IMR-90 (cell line): ENCODE measurements around the gene TP53I11. TPM values are rescaled to one million over a fixed set of nuclear protein-coding genes. Genes with fewer than 3 reads are reported as not detected.

Experiments used
- ATAC-seq: fragments of 200-7000 bp; cut with Tn5 transposase; 2 replicates; pipeline ENCODE4 v1.9.1; 2020; ENCODE audit warnings: low read depth, mild to moderate bottlenecking, moderate library complexity
- BruUV-seq: library from RNA; stranded (reverse); fragments of 400-500 nt; replicated peaks from 2 replicates; lab custom pipeline; 2021; lab: Mats Ljungman, UMichigan
- CTCF ChIA-PET: fragments of 300-600 bp; formaldehyde crosslinking; extraction: SDS; loops from one replicate; lab custom pipeline; 2021; ENCODE audit warnings: antibody characterized with exemption; lab: Yijun Ruan, JAX
- POLR2A ChIA-PET: fragments of 300-600 bp; sonication (Branson Sonifier 250); formaldehyde crosslinking; loops from one replicate; lab custom pipeline; 2022; ENCODE audit warnings: antibody characterized with exemption; ENCODE audit not compliant: unreplicated experiment; lab: Charles Lee
- DNase-seq: peaks from one replicate; pipeline ENCODE4 v3.0.0; 2013
- H2AFZ ChIP-seq: replicated peaks from 2 replicates; pipeline ENCODE3; 2013; ENCODE audit warnings: low read length, mild to moderate bottlenecking; ENCODE audit not compliant: poor library complexity
- H2AK5ac ChIP-seq: 2 replicates; pipeline ENCODE4 v1.6.1; 2013; ENCODE audit warnings: low read depth, low read length, inconsistent platforms
- H2AK9ac ChIP-seq: replicated peaks from 2 replicates; pipeline ENCODE3; 2013; ENCODE audit warnings: mild to moderate bottlenecking, low read depth, low read length, moderate library complexity; ENCODE audit not compliant: poor library complexity
- H2BK120ac ChIP-seq: 2 replicates; pipeline ENCODE4 v1.6.1; 2013; ENCODE audit warnings: low read depth, low read length, inconsistent platforms
- H2BK15ac ChIP-seq: 3 replicates; pipeline ENCODE4 v1.6.1; 2013; ENCODE audit warnings: low read depth, low read length, inconsistent platforms
- H2BK20ac ChIP-seq: 2 replicates; pipeline ENCODE4 v1.6.1; 2013; ENCODE audit warnings: low read depth, mild to moderate bottlenecking, inconsistent platforms, low read length, moderate library complexity
- H2BK5ac ChIP-seq: 2 replicates; pipeline ENCODE4 v1.6.1; 2013; ENCODE audit warnings: mild to moderate bottlenecking, low read depth, low read length, inconsistent platforms; ENCODE audit not compliant: poor library complexity, severe bottlenecking
- H3K14ac ChIP-seq: replicated peaks from 2 replicates; pipeline ENCODE4 v1.6.1; 2013; ENCODE audit warnings: low read depth, low read length, inconsistent platforms
- H3K18ac ChIP-seq: 2 replicates; pipeline ENCODE4 v1.6.1; 2013; ENCODE audit warnings: low read depth, low read length, control low read depth
- H3K23ac ChIP-seq: 2 replicates; pipeline ENCODE4 v1.6.1; 2013; ENCODE audit warnings: low read depth, low read length, inconsistent platforms
- H3K27ac ChIP-seq: 2 replicates; pipeline ENCODE4 v1.5.1; 2013; ENCODE audit warnings: mild to moderate bottlenecking, control low read depth, low read length; ENCODE audit not compliant: insufficient read depth
- H3K27me3 ChIP-seq: 2 replicates; pipeline ENCODE4 v1.6.1; 2013; ENCODE audit warnings: low read length; ENCODE audit not compliant: control insufficient read depth, insufficient read depth
- H3K36me3 ChIP-seq: 2 replicates; pipeline ENCODE4 v1.6.1; 2013; ENCODE audit warnings: low read length, mixed read lengths; ENCODE audit not compliant: control insufficient read depth, insufficient read depth
- H3K4ac ChIP-seq: 2 replicates; pipeline ENCODE4 v1.6.1; 2013; ENCODE audit warnings: low read depth, low read length, inconsistent platforms
- H3K4me1 ChIP-seq: 2 replicates; pipeline ENCODE4 v1.6.1; 2013; ENCODE audit warnings: low read length, mixed read lengths; ENCODE audit not compliant: control insufficient read depth, insufficient read depth
- H3K4me2 ChIP-seq: 2 replicates; pipeline ENCODE4 v1.6.1; 2013; ENCODE audit warnings: low read depth, mild to moderate bottlenecking, control low read depth, low read length, moderate library complexity
- H3K4me3 ChIP-seq: 2 replicates; pipeline ENCODE4 v1.5.1; 2013; ENCODE audit warnings: low read depth, mild to moderate bottlenecking, control low read depth, low read length, moderate library complexity; ENCODE audit not compliant: insufficient read depth
- H3K56ac ChIP-seq: 2 replicates; pipeline ENCODE4 v1.6.1; 2013; ENCODE audit warnings: low read length, inconsistent platforms; ENCODE audit not compliant: insufficient read depth; ENCODE audit errors: extremely low read depth
- H3K79me1 ChIP-seq, 2 experiments: 2 replicates each; pipeline ENCODE4 v1.6.1; 2013; ENCODE audit warnings: low read length in 2 of 2, inconsistent platforms in 1 of 2, low read depth in 1 of 2
- H3K9ac ChIP-seq: 2 replicates; pipeline ENCODE4 v1.6.1; 2013; ENCODE audit warnings: low read depth, low read length, control low read depth
- H3K9me1 ChIP-seq: 2 replicates; pipeline ENCODE4 v1.6.1; 2013; ENCODE audit warnings: low read length, inconsistent platforms; ENCODE audit not compliant: insufficient read depth
- H3K9me3 ChIP-seq: 2 replicates; pipeline ENCODE4 v1.6.1; 2013; ENCODE audit warnings: low read length; ENCODE audit not compliant: control insufficient read depth, insufficient read depth
- H4K20me1 ChIP-seq: 2 replicates; pipeline ENCODE4 v1.6.1; 2013; ENCODE audit warnings: low read length, inconsistent platforms; ENCODE audit not compliant: insufficient read depth
- H4K5ac ChIP-seq: 2 replicates; pipeline ENCODE4 v1.6.1; 2013; ENCODE audit warnings: mild to moderate bottlenecking, low read depth, low read length, control low read depth
- H4K8ac ChIP-seq, 2 experiments: 2 replicates each; pipeline ENCODE4 v1.6.1; 2013; ENCODE audit warnings: low read depth in 2 of 2, low read length in 2 of 2, control low read depth in 1 of 2, inconsistent platforms in 1 of 2
- H4K91ac ChIP-seq: 2 replicates; pipeline ENCODE4 v1.6.1; 2013; ENCODE audit warnings: low read depth, low read length, inconsistent platforms; ENCODE audit not compliant: insufficient read depth
- BHLHE40 ChIP-seq: fragments of 150-350 bp; IDR thresholded peaks from 2 replicates; pipeline ENCODE4 v1.6.1; 2016; ENCODE audit warnings: mild to moderate bottlenecking, low read depth, low read length
- CEBPB ChIP-seq: IDR thresholded peaks from 2 replicates; pipeline ENCODE4 v1.6.1; 2012; ENCODE audit warnings: low read depth, low read length, improper control_type of control experiment
- CHD1 ChIP-seq: IDR thresholded peaks from 2 replicates; pipeline ENCODE4 v1.6.1; 2012; ENCODE audit warnings: low read depth, low read length, improper control_type of control experiment
- FOS ChIP-seq: fragments of 150-350 bp; IDR thresholded peaks from 2 replicates; pipeline ENCODE4 v1.6.1; 2016; ENCODE audit warnings: low read depth, low read length
- MAFK ChIP-seq: IDR thresholded peaks from 2 replicates; pipeline ENCODE4 v1.6.1; 2012; ENCODE audit warnings: low read depth, low read length, improper control_type of control experiment
- MAZ ChIP-seq: IDR thresholded peaks from 2 replicates; pipeline ENCODE4 v1.6.1; 2012; ENCODE audit warnings: low read depth, mild to moderate bottlenecking, low read length, improper control_type of control experiment, moderate library complexity, borderline replicate concordance
- MXI1 ChIP-seq: IDR thresholded peaks from 2 replicates; pipeline ENCODE4 v1.6.1; 2012; ENCODE audit warnings: low read depth, mild to moderate bottlenecking, low read length, moderate library complexity, borderline replicate concordance
- NFE2L2 ChIP-seq: fragments of 150-350 bp; IDR thresholded peaks from 2 replicates; pipeline ENCODE4 v1.6.1; 2016; ENCODE audit warnings: low read depth, mild to moderate bottlenecking, low read length
- POLR2A ChIP-seq: IDR thresholded peaks from 2 replicates; pipeline ENCODE4 v1.6.1; 2012; ENCODE audit warnings: mild to moderate bottlenecking, low read depth, low read length
- RAD21 ChIP-seq: IDR thresholded peaks from 2 replicates; pipeline ENCODE4 v1.6.1; 2012; ENCODE audit warnings: low read length, improper control_type of control experiment
- RCOR1 ChIP-seq: IDR thresholded peaks from 2 replicates; pipeline ENCODE4 v1.6.1; 2012; ENCODE audit warnings: mild to moderate bottlenecking, low read length, improper control_type of control experiment; ENCODE audit not compliant: insufficient replicate concordance
- RFX5 ChIP-seq: IDR thresholded peaks from 2 replicates; pipeline ENCODE4 v1.8.0; 2012; ENCODE audit warnings: low read depth, mild to moderate bottlenecking, low read length, moderate library complexity
- SMC3 ChIP-seq: fragments of 150-350 bp; IDR thresholded peaks from 2 replicates; pipeline ENCODE4 v1.6.1; 2016; ENCODE audit warnings: low read depth, mild to moderate bottlenecking, antibody characterized with exemption, low read length, moderate library complexity
- WGBS, 2 experiments: methylation state at CpG; one replicate each; pipeline versions ENCODE4 v1.1.5 to v1.1.7; 2013; ENCODE audit warnings: missing lambda C conversion rate in 2 of 2; ENCODE audit not compliant: insufficient read length in 1 of 2; ENCODE audit errors: extremely low coverage in 2 of 2; 5-methylcytosine and 5-hydroxymethylcytosine counted together
- dilution Hi-C: fragments of 300-500 bp; cut with HindIII; formaldehyde crosslinking; loops from one replicate; pipeline ENCODE4 v1.14.3; 2018; ENCODE audit warnings: low sequenced_read_pairs; ENCODE audit not compliant: unreplicated experiment
- in situ Hi-C: fragments of 300-500 bp; cut with MboI; formaldehyde crosslinking; loops from 3 replicates; pipeline ENCODE4 v1.14.3; 2019; ENCODE audit warnings: low sequenced_read_pairs, inconsistent platforms, mixed read lengths
- intact Hi-C: fragments of 100-400 bp; cut with micrococcal nuclease; formaldehyde crosslinking; loops from 2 replicates; pipeline ENCODE4 v1.10.0; 2022
- polyA plus RNA-seq, 3 experiments: library from polyadenylated mRNA; depleted of rRNA; stranded (reverse); fragments of >200 nt; gene quantifications; 2 replicates each; pipeline ENCODE4 v1.2.3, GENCODE V29; 2012; ENCODE audit warnings: low replicate concordance in 1 of 3
- total RNA-seq: library from RNA; depleted of rRNA; stranded (reverse); fragments of >200 nt; gene quantifications from 2 replicates; pipeline ENCODE4 v1.2.3, GENCODE V29; 2012
- TF ChIP-seq, protein P1 (sequence below): fragments of 150-350 bp; IDR thresholded peaks from 2 replicates; pipeline ENCODE4 v1.6.1; 2017; ENCODE audit warnings: mild to moderate bottlenecking, antibody characterized with exemption, low read length, low read depth
- TF ChIP-seq, protein P2 (sequence below): fragments of 150-350 bp; IDR thresholded peaks from 2 replicates; pipeline ENCODE4 v1.6.1; 2016; ENCODE audit warnings: low read depth, mild to moderate bottlenecking, low read length, moderate library complexity, borderline replicate concordance

The TP53I11 gene
- total and polyA plus RNA-seq, 2 of the 4 experiments (the other 2 are of a cell fraction): 3.9 to 22.0 TPM

DNA sequence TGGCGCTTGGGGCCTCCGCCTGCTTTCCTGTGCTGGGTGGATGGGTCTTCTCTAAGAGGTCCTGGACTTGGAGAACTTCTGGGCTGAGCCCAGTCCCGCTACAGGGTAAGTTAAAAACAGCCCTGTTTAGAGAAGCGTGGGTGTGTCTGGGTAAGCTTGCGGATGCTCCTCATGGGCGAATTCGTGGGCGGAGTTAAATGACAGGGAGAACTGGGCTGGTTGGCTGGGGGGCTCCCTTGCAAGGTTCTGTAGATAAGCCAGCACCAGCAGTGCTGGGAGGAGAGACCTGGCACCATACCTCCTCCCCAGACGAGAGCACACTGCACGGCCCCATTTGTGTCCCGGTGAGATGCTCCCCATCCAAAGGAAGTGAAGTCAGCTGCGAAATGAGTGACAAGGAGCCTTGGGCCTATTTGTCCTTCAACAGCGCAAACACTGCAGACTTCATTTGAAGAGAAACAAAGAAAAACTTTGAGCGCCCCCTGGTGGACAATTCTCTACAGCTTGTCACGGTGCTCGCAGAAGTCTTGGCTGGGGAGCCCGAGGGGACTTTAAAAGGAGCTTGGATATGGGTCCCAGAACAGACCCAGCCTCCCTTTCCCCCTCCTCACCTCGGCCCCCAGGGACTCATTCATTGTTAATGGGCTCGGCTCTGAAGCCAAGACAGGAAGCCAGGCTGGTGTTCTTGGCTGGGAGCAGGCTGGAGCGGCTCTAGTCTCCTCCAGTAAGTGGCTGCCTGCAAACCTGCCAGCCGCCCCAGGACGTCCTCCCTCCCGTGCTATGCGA is 39.5 kb downstream of the TP53I11 start:
- no peaks in the 10 kb centered on the region for H3K9me1 ChIP-seq
- intact Hi-C loops: loop anchor here (1.0 to 5.0 kb wide), 3 partner anchors 184 to 354 kb away; partner anchors contain the start of gene TSPAN18
- in situ Hi-C loops: loop anchor here (25.0 kb wide), 1 partner anchor 799 kb away; no protein-coding TSS in a partner anchor
- CTCF ChIA-PET: interaction anchor here (0.6 to 2.0 kb wide), 13 partner anchors 9 to 355 kb away, joined by 3 to 7 read pairs (median 4); no protein-coding TSS in a partner anchor
- H3K56ac ChIP-seq: no peak overlapping the region
- H2BK15ac ChIP-seq: no peak overlapping the region
- H2BK5ac ChIP-seq: no peak overlapping the region
- H3K4me2 ChIP-seq: no peak overlapping the region
- no TSS peak for BruUV-seq
- no peak overlapping the region for H4K5ac ChIP-seq
- H3K79me1 ChIP-seq: no peaks in the 10 kb centered on the region
- DNase-seq (peak; percentile 75), ATAC-seq (peak; percentile 94)
- no peaks in the 10 kb centered on the region for H4K20me1 ChIP-seq
- POLR2A ChIA-PET: no interaction called here
- peaks cover 7% of the 10 kb centered on the region; the same call in 1 of the 2 replicates for H3K27me3 ChIP-seq
- no peak overlapping the region for H4K91ac ChIP-seq
- H3K27ac ChIP-seq: no peak overlapping the region
- no peak overlapping the region for H3K18ac ChIP-seq
- H2AK5ac ChIP-seq: no peak overlapping the region
- dilution Hi-C loops: no loop called here
- no peak overlapping the region for H3K9ac ChIP-seq
- no peak overlapping the region for H2BK20ac ChIP-seq
- peaks cover 1% of the 10 kb centered on the region; the same call in 1 of the 2 replicates for H3K4me1 ChIP-seq
- no peak overlapping the region for H3K4ac ChIP-seq
- H2AFZ ChIP-seq: peak overlapping the region; percentile 11
- no peak overlapping the region for H2BK120ac ChIP-seq
- no CpG with 5 or more reads among the region's 24 CpGs for WGBS, 2 experiments
- H3K9me3 ChIP-seq: no peaks in the 10 kb centered on the region
- no peak overlapping the region for H2AK9ac ChIP-seq
- H3K14ac ChIP-seq: no peak overlapping the region
- H3K36me3 ChIP-seq: no peaks in the 10 kb centered on the region
- H3K23ac ChIP-seq: no peak overlapping the region
- H3K4me3 ChIP-seq: no peak overlapping the region
- no peak overlapping the region for H4K8ac ChIP-seq
- TF ChIP-seq BHLHE40: no peak
- TF ChIP-seq NFE2L2: no peak
- no peak for TF ChIP-seq RFX5
- TF ChIP-seq, protein P1, sequence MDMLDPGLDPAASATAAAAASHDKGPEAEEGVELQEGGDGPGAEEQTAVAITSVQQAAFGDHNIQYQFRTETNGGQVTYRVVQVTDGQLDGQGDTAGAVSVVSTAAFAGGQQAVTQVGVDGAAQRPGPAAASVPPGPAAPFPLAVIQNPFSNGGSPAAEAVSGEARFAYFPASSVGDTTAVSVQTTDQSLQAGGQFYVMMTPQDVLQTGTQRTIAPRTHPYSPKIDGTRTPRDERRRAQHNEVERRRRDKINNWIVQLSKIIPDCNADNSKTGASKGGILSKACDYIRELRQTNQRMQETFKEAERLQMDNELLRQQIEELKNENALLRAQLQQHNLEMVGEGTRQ: no peak
- no peak for TF ChIP-seq MAZ
- TF ChIP-seq RAD21: peak; percentile 71
- TF ChIP-seq POLR2A: no peak
- TF ChIP-seq, protein P2, sequence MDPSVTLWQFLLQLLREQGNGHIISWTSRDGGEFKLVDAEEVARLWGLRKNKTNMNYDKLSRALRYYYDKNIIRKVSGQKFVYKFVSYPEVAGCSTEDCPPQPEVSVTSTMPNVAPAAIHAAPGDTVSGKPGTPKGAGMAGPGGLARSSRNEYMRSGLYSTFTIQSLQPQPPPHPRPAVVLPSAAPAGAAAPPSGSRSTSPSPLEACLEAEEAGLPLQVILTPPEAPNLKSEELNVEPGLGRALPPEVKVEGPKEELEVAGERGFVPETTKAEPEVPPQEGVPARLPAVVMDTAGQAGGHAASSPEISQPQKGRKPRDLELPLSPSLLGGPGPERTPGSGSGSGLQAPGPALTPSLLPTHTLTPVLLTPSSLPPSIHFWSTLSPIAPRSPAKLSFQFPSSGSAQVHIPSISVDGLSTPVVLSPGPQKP: no peak
- TF ChIP-seq FOS: no peak
- no peak for TF ChIP-seq CEBPB
- no peak for TF ChIP-seq RCOR1
- TF ChIP-seq SMC3: peak; percentile 94
- no peak for TF ChIP-seq MAFK
- TF ChIP-seq CHD1: no peak
- TF ChIP-seq MXI1: no peak
